Keratinocyte (primary cell): ENCODE measurements around the gene ARNT2.

Source experiments
- EZH2 ChIP-seq: IDR thresholded peaks from one replicate; pipeline ENCODE4 v1.6.1; 2012; ENCODE audit warnings: inconsistent platforms, mild to moderate bottlenecking, low read length, moderate library complexity
- TF ChIP-seq, protein P1 (sequence below), 3 experiments: IDR thresholded peaks in 1 of 3; conservative IDR thresholded peaks in 1 of 3; optimal IDR thresholded peaks in 1 of 3; 2 replicates in 2 of 3; 3 replicates in 1 of 3; pipeline versions ENCODE3 to v1.5.1; 2011; ENCODE audit warnings: low read length in 3 of 3, mild to moderate bottlenecking in 3 of 3, moderate library complexity in 2 of 3, control low read depth in 1 of 3, inconsistent platforms in 1 of 3; ENCODE audit not compliant: insufficient read depth in 2 of 3; ENCODE audit errors: extremely low read depth in 1 of 3

DNA sequence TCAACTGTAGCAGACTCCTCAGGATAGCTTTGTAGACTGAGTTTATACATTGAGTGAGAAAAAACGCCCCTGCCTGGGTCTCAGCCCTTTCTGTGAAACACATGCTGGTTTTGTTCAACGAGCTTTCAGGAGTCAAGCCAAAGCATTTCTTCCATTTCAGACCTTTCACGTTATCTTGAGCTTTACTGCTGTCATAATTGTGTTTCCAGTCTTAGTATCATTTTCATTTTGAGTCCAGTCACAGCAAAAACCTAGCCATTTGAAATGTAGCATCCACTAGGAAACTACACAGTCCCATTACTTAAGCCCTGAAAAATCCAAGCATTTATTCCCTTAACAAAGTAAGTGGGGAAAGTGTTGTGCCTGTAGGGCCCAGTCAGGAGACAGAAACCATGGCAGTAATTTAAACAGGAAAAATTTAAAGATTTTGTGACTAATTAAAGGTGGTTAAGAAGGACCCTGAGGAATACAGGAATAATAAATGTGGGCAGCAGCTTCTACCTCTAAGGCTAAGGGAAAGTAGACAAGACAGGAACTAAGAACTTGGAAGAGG, 180.9 kb downstream of the ARNT2 start:
- no peak for TF ChIP-seq EZH2
- TF ChIP-seq, protein P1, sequence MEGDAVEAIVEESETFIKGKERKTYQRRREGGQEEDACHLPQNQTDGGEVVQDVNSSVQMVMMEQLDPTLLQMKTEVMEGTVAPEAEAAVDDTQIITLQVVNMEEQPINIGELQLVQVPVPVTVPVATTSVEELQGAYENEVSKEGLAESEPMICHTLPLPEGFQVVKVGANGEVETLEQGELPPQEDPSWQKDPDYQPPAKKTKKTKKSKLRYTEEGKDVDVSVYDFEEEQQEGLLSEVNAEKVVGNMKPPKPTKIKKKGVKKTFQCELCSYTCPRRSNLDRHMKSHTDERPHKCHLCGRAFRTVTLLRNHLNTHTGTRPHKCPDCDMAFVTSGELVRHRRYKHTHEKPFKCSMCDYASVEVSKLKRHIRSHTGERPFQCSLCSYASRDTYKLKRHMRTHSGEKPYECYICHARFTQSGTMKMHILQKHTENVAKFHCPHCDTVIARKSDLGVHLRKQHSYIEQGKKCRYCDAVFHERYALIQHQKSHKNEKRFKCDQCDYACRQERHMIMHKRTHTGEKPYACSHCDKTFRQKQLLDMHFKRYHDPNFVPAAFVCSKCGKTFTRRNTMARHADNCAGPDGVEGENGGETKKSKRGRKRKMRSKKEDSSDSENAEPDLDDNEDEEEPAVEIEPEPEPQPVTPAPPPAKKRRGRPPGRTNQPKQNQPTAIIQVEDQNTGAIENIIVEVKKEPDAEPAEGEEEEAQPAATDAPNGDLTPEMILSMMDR (optimal IDR thresholded peaks at IDR 0.05 in 1 of 3, IDR thresholded peaks at IDR 0.05 in 1 of 3, conservative IDR thresholded peaks at IDR 0.05 in 1 of 3; ENCODE audit: extremely low read depth in 1 of 3, insufficient read depth in 2 of 3, low read length in 3 of 3), result no peak
